ENCODE measurements around the gene PHACTR3.
"Not testable (repeated sequence)": the region's sequence is repeated elsewhere in the genome, so short reads cannot be mapped to it uniquely, and the experiment has no call there.

The PHACTR3 gene

DNA sequence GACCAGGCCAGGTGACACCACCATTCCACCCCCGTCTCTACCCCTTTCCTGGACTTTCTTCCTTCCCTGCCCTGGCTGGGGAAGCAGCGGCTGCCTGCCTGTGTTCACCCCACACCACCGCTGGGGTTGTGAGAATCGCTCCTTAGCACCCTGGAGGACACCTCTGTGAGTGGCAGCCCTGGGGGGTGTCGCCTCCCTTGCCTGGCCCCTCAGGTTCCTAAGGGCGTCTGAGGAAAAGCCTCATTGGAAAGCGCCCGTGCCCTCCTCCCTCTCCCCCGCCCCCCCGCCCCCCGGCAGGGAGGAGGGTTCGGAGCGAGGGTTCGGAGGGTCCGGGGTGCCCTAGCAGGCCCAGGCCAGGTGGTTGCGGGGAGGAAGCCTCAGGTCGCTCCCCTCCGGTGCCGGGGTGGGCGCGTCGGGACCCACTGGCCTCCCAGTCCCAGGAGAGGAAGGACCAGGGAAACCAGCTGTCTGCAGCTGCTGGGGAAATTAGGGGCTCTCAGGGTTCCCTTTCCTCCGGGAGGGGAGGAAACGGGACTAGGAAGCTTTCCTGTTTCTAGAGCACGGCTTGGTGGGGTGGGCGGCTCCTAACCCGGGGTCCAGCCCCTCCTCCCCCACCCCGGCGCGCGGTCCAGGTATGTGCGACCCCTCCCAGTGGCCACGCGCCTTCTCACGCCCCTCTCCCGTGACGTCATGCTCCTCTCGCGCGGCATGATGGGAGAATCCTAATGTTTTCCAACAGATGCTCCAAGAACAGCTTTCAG, at the start of gene PHACTR3:
PHACTR3 (plus strand) TSS at position 760 of the 761 bp plus-strand sequence. CDS start 475 bp downstream, outside the sequence.
- no peak for DNase-seq

DNA sequence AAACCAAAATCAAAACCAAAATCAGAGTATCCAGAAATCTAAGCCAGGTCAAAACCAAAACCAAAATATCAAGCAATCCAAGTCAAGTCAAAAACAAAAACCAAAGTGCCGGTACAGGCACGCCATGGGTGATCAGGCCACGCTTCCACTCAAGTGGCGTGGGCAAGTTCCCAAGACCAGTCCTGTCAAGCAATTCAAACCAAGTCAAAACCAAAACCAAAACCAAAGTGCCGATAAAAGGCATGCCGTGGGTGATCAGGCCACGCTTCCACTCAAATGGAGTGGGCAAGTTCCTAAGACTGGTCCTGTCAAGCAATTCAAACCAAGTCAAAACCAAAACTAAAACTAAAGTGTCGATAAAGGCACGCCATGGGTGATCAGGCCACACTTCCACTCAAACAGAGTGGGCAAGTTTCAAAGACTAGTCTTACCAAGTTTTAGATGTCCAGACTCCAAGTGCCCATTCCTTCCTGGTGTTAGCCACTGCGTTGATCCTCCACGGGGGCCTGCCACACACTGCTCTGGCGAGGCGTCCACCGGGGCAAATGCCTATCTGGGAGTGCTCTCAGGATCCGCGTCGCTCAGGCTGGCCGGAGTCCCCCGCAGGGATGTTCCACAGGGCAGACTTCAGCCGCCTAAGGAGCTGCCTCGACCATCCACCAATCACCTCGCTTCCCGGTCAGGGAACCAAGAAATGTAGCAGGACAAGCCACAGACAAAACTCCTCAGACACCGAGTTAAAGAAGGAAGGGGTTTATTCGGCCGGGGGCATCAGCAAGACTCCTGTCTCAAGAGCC, 46.4 kb upstream of the PHACTR3 start:
- DNase-seq, result not testable (repeated sequence)

DNA sequence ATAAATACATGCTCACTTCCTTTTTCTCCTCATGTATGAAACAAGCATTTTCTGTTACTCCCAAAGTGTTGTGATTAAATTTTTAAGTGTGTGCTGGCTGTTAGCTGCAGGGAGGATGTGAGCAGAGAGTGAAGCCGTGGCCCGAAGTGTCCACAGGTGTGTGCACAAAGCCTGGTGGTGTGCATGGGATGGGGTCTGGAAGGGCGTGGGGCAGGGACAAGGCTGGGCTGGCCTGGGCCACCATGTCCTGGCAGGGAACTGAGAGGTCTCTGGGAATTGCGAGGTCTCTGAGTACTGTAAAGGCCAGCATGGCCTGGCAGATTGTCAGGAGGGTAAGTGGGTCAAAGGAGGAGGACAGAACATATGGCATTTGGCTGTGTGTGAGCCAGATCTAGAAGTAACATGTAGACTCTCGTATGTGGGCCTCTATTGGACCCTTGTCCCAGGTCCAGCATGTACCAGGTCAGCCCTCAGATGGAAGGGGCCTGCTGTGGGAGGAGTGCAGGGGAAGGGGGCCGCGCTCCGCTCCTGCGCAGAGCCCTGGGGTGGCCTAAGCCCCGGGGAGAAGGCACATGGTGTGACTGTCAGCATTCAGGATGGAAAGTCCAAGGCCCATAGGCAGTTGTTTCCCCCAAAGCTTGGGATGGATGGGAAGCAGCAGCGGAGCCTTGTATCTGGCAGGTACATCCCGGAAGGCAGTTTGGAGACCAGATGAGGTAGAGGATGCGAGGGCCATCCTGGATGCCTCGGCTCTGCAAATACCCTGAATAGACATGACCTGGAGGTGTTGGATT, 45.1 kb upstream of the PHACTR3 start:
- DNase-seq, result no peak

DNA sequence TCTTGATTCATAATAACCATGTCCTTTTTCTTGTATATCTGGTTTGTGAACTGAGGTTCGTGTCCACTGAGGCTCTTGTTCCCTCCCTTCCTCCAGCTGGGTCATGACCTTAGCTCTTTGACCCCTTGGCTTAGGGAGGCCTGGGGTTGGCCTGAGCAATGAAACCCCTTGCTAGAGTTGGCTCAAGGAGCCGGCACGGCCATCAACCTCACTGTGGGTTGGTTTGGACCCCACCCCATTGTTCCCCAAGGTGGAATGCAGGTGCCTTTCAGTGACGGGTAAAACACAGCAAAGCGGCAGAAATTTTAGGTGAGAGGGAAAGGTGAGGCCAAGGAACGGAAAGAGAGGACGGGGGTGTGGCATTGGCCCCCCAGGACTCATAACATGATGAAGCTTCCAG, 44.5 kb upstream of the PHACTR3 start:
- DNase-seq, result no peak

DNA sequence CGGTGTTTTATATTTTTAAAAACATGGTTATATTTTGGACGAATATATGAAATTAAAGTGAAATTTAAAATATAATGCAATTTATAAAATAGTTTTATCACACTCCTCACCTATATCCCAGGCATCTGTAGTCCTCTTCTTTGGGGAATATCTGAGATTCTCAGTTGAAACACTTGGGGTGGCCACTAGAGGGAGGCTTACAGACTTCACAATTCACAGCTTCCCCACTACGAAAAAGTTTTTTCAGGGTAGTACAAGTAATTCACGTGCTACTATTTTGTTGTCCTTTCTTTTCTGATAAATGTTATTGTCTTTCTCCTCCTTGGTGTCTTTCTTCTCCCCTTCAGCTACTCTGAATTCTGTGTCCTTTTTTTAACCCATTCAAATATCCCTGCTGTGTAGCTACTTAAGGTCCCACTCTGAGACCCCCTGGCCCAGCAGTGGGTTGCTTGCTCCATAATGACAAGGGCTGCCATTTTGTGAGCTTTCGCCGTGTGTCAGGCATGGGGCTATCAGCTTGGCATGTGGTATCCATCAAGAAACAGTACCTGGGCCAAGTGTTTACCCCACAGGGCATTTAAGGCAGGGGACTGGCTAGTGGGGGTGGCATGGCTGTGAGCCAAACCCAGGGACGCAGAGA, 43.6 kb upstream of the PHACTR3 start:
- no peak for DNase-seq

DNA sequence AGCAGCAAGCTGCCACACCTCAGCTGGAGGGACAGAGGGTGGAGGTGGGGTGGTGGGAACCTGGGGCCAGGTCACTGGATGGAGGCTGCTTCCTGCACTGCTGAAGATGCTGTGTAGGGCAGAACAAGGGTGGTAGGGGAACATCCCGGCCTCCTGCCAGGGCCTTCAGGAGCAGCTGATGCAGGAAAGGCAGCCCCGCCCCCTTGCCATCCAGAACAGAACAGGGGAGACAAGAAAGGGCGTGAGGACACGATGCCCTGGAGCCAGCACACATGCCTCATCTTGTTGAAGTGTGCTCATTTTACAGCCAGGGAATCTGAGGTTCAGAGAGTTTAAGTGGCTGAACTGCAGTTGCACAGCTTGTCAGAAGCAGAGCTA, 43.1 kb upstream of the PHACTR3 start:
- no peak for DNase-seq

DNA sequence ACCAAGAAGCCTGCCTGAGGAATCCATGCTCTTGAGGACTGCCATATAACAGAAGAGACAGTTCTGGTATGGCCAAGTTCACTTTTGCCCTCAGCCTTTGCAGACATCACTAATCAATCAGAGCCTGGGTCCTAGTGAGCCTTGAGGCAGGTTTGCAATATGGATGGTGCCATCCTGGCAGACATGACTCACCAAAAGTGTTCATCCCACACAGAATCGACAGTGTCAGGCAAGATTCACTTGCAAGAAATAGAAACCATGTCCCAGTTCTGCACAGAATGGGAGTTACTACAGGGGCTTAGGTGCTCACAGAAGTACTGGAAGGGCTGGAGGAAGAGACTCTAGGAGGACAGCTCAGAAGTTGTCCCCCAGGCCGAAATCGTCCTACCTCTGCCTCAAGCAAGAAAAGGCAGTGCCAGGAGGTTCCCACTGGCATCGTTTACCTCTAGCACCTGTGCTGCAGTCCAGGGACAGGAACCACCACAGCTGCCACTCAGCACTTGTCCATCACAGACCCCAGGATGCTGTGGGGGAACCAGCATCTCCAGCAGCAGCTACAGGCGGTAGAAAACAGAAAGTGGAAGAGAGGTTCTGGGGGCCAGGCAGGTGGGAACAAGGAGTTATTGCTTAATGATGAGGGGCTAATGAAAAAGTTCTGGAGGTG, 42.6 kb upstream of the PHACTR3 start:
- DNase-seq, result no peak

DNA sequence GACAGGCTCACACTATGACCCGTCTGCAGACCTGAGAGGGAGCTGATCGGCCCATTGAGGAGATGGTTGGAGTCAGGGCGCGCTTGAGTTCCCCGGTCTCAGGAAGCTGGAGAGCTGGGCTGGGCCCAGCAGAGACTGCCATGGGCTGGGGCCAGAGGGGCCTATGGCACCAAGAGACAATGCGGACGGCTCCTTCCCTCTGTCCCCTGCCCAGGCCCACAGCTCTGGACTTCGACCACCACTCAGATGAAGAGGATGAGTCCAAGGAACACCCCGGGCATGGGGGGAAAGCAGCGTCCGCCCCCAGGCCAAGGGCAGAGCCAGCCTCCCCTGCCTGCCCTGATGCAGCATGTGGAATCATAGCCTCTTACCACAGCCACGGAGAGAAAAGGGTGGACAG, 40.2 kb upstream of the PHACTR3 start:
- no peak for DNase-seq

DNA sequence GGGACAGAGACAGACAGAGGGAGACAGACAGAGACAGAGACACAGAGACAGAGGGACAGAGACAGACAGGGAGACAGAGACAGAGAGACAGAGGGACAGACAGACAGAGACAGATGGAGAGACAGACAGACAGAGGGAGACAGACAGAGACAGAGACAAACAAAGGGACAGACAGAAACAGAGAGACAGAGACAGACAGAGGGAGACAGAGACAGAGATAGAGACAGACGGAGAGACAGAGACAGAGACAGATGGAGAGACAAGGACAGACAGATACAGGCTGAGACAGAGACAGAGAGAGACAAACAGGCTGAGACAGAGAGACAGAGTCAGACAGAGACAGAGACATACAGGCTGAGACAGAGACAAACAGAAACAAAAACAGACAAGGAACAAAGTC, 39.4 kb upstream of the PHACTR3 start:
- no peak for DNase-seq

DNA sequence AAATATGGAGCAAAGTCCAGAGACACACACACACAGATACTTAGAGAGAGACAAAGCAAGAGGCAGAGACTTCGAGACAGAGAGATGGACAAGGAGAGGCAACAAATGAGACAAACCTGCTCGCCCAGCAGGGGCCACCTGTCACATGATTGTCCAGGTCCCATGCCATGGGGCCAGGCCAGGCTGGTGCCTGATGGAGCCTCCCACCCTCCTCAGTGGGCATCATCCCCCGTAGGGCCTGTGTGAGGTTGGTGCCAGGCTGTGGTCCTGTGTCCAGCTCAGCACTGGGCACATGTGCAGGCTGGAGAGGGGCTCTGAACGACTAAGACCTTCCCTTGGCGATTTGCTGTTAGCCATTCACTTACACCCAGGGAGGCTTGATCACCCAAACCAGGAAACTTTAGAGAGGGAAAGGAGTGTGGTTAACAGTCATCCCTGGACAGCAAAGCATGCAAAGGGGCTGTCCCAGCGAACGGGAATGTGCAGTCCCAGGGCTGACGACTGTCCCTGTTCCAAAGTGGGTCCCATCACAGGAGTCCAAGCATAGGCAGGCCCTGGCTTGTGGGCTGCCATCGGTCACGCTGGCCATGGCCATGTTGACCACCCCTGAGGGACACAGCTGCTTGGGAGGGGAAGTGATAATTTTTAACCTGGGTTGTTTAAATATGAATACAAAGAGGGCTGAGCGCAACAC, 38.4 kb upstream of the PHACTR3 start:
- DNase-seq, result no peak

DNA sequence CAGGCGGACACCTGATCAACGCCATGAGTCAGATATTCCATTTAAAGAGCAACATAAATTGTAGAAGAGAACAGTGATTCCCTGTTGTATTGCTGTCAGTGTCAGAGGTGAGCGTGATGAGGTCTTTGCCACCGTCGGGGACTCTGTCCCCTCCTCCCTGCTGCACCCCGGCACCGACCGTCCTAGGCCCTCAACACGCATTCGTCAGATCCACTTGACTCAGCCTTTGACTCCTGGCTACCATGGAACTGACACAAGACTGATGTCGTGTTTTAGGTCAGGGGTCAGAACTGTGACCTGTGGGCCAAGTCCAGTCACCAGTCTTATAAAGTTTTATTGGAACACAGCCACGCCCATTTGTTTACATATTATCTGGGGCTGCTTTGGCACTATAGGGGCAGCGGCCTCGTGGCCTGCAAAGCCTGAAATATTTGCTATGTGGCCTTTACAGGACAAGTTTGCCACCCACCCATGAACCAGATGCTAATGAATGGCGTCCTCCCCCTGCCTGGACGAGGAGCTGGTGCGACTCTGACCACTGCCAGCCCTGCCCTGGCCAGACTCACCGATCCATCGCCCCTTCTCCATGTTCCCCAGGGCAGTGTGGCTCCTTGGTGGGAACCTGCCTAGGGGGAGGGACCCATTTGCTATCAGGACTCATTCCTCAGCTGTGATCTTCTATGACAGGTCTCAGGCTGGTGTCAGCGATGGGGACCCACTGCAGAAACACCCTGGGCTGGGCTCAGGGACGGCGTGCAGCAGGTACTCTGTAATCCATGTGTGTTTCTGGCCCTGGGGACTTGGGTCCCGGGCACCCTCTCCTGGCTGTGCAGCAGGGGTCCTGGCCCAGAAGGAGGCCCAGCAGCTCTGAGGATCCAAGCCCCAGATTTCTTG, 37.5 kb upstream of the PHACTR3 start:
- DNase-seq, result no peak

DNA sequence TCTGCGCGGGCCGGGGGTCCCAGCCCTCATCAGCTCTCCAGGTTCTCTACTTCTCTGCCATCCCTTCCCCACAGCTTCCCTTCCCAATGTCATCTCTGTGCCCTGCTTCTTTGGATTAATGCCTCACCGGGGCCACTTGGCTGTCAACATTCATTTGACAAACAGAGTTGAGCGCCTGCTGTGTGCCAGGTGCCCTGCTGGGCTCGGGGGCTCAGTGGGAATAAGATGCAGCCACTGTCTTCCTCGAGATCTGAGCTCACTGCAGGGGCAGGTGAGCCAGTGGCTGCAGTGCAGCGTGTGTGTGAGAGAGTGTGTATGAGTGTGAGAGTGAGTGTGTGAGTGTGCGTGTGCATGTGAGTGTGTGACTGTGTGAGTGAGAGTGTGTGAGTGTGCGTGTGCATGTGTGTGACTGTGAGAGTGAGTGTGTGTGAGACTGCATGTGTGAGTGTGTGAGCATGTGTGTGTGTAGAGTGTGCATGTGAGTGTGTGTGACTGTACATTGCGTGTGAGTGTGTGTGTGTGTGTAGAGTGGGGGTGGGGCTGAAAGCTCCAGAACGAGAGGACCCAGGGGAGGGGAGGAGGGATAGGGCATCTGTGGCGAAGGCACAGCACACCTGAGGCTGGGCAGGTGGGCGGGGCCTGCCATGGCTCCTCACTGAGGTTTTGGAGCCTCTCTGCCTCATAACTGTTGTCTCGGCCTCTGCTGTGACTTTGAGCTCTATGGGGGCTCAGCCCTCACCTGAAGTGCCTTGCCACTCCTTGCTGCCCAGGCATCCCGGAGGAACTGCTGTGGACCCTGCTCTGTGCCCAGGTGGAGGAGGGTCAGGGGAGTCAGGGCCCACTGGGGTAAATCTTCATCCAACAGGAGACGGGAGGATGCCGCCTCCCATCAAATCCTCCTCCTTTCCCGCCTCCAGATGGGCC, 36.5 kb upstream of the PHACTR3 start:
- DNase-seq, result no peak

DNA sequence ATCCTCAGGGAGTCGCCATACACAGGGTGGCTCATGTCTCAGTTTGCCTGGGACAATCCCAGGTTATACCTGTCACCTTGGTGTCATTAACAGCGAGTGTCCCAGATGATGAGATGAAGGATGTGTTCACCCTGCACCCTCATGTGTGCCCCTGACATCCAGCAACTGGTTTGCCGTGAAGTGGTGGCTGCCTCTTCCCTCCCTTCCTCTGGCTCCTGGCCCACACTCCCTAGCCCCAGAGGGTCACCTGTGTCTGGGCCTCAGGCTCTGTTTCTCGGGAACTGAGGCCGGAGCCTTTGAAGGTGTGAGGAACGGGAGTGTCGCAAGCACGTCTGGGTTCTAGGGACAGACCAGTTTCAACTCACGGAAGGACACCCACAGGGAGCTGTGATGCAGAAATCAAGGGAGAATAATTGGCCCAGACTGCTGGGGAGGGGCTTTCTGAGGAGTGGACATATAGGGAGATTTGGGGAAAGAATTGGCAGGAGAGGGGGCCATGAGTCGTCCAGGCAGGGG, 35.8 kb upstream of the PHACTR3 start:
- DNase-seq, result no peak

DNA sequence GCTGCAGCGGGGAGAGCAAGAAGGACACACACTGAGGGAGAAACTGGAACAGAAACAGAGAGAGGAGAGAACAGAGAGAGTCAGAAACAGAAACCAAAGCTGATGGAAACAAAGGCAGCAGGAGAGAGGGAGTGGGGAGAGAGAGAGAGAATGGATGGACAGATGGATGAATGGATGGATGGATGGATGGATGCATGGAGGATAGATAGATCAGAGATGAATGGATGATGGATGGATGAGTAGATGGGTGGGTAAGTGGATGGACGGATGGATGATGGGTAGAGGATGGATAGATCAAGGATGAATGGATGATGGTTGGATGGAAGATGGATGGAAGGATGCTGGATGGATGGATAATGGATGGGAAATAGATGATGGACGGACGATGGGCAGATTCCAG, 35.0 kb upstream of the PHACTR3 start:
- no peak for DNase-seq

DNA sequence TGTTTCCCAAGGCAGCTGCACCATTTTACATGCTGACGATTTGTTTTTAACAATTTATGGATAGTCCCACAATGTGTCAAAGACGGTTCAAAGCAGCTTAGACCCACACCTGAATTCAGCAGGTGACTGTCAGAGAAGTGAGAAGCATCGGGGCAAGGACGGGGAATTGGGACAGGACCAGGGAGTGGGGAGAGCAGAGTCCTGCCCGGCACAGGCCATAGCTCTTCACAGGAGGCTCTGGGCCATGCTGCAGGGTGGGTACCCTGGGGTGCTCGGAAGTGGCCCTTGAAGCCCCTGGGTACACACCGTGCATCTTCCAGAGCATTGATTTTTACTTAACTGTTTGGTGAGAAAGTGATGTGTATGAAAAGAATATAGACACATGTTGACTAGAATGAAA, 33.2 kb upstream of the PHACTR3 start:
- DNase-seq, result no peak

DNA sequence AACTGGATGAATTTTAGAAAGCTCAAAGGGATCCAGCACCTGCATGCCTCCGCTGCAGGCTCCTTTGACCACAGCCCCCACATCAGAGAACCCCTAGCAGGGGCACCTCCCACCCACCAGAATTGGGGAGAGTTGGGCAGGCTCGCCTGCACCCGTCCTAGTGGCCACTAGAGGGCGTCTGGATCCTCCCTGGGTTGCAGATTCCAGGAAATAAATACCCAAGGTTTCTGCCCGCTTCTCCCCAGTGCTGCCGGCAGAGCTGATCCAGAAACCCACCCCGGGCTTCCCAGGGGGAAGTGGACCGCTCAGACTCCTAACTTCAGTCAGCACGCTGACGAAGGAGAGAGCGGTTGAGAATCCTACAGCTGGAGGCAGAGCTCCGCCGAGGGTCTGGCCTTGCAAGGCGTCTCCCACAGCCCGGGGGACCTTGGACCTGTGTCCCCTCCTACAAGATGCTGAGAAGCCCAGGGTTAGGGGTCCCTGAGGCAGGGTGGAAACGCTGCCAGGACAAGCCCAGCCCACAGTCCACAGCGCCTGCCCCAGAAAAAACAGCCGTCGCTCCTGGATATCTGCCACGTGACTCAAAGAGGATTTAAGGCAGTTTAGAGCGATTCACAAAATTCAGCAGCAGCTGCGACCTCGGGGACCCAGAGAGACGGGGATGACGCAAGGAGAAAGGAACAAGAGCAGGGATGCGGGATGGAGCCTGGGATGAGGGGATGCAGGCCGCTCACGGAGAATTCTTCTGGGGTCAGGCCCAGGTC, 32.6 kb upstream of the PHACTR3 start:
- DNase-seq, result peak; percentile 58 to 59

DNA sequence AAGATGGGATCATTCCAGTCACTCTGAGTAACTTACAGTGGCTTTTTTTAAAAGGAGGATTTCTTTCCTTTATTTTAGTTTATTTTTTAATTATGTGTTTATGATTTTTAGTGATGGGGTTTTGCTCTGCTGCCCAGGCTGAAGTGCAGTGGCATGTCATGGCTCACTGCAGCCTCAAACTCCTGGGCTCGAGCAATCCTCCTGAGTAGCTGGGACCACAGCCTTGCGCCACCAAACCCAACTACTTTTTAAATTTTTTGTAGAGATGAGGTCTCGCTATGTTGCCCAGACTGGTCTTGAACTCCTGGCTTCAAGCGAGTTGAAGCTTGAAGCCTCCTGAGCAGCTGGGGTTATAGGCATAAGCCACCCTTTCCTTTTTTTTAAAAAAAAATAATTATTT, 31.8 kb upstream of the PHACTR3 start:
- no peak for DNase-seq

DNA sequence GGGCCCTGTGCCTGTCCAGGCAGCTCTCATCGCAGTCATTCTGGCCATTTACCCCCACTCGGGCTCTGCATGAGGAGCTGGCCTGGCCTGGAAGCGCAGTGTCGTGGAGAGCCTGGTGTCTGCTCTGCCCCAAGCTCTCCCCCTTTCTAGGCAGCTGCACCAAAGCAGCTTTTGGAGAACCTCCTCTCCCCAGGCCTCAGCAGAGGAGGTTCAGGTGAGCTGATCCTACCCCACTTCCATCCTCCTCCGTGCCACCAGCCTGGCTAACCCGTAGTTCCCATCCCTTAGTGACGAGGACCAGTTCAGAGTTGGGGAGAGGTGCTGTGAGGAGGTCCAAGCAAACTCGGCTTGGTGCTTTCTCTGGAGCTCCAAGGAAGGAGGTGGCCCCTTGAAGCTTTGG, 30.5 kb upstream of the PHACTR3 start:
- no peak for DNase-seq

DNA sequence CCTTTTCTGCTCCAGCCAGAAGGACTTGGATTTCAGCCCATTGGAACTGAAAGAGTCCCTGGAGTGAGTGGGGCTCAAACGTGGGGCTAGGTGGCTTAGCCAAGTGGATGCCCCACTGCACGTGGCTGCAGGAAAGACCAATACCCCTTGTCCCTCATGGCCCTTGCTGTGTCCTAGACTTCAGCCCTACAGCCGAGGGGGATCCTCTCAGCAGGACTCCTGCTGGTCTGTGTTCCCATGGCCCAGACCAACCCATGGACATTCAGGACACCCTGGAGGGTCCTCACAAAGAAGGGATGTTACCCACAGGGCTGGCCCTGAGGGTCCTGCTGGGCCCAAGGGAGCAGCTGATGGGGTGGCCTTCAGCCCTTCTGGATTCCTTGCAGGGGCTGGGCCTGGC, 30.0 kb upstream of the PHACTR3 start:
- DNase-seq, result no peak
